Measurements from ENCODE around the gene UTS2B.

DNA sequence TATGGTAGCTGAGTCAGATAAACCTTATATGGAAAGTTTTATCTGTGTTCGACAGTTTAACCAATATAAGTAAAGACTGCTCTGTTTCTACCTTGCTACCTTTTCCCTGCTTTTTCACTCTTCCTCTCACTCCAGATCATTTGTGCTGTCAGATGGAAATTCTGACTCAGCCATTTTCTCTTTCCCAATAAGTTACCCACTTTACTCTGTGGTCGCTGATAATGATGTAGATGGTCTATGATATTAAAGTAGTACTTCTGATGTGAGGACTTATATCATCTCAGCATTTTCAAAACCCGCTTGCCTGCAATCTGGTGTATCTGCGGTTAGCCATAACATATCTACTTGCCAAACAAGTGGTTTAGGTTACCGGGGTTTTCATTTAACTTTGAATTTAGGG is 15.0 kb upstream of the UTS2B start:
- TF ChIP-seq, protein P1, sequence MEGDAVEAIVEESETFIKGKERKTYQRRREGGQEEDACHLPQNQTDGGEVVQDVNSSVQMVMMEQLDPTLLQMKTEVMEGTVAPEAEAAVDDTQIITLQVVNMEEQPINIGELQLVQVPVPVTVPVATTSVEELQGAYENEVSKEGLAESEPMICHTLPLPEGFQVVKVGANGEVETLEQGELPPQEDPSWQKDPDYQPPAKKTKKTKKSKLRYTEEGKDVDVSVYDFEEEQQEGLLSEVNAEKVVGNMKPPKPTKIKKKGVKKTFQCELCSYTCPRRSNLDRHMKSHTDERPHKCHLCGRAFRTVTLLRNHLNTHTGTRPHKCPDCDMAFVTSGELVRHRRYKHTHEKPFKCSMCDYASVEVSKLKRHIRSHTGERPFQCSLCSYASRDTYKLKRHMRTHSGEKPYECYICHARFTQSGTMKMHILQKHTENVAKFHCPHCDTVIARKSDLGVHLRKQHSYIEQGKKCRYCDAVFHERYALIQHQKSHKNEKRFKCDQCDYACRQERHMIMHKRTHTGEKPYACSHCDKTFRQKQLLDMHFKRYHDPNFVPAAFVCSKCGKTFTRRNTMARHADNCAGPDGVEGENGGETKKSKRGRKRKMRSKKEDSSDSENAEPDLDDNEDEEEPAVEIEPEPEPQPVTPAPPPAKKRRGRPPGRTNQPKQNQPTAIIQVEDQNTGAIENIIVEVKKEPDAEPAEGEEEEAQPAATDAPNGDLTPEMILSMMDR (IDR thresholded peaks at IDR 0.05): no peak
- TF ChIP-seq POLR2A (IDR thresholded peaks at IDR 0.05): no peak
- TF ChIP-seq POLR2AphosphoS5 (IDR thresholded peaks at IDR 0.05): no peak

Data from transverse colon (tissue), 4 donors.